ENCODE data around the gene AOX1.

- TF ChIP-seq CTCF (IDR thresholded peaks at IDR 0.05; ENCODE audit: insufficient read depth, low read depth, low read length) (no peak), EZH2 (IDR thresholded peaks at IDR 0.05; ENCODE audit: insufficient read depth, low read length) (no peak)
These were observed 18.9 kb downstream of the AOX1 start for GRCh38 chr2:200604571-200605255.
